IMR-90 (cell line): ENCODE results near the gene H6PD. TPM values are rescaled to one million over a fixed set of nuclear protein-coding genes. Genes with fewer than 3 reads are reported as not detected.
A peak's percentile ranks its signal among the peaks of the same experiment; 100 is the strongest.

ENCODE experiments used
- ATAC-seq: fragments of 200-7000 bp; cut with Tn5 transposase; 2 replicates; pipeline ENCODE4 v1.9.1; 2020; ENCODE audit warnings: low read depth, mild to moderate bottlenecking, moderate library complexity
- BruUV-seq: library from RNA; stranded (reverse); fragments of 400-500 nt; replicated peaks from 2 replicates; lab custom pipeline; 2021; lab: Mats Ljungman, UMichigan
- CTCF ChIA-PET: fragments of 300-600 bp; formaldehyde crosslinking; extraction: SDS; loops from one replicate; lab custom pipeline; 2021; ENCODE audit warnings: antibody characterized with exemption; lab: Yijun Ruan, JAX
- POLR2A ChIA-PET: fragments of 300-600 bp; sonication (Branson Sonifier 250); formaldehyde crosslinking; loops from one replicate; lab custom pipeline; 2022; ENCODE audit warnings: antibody characterized with exemption; ENCODE audit not compliant: unreplicated experiment; lab: Charles Lee
- DNase-seq: peaks from one replicate; pipeline ENCODE4 v3.0.0; 2013
- H2AFZ ChIP-seq: replicated peaks from 2 replicates; pipeline ENCODE3; 2013; ENCODE audit warnings: low read length, mild to moderate bottlenecking; ENCODE audit not compliant: poor library complexity
- H2AK5ac ChIP-seq: 2 replicates; pipeline ENCODE4 v1.6.1; 2013; ENCODE audit warnings: low read depth, low read length, inconsistent platforms
- H2AK9ac ChIP-seq: replicated peaks from 2 replicates; pipeline ENCODE3; 2013; ENCODE audit warnings: mild to moderate bottlenecking, low read depth, low read length, moderate library complexity; ENCODE audit not compliant: poor library complexity
- H2BK120ac ChIP-seq: 2 replicates; pipeline ENCODE4 v1.6.1; 2013; ENCODE audit warnings: low read depth, low read length, inconsistent platforms
- H2BK15ac ChIP-seq: 3 replicates; pipeline ENCODE4 v1.6.1; 2013; ENCODE audit warnings: low read depth, low read length, inconsistent platforms
- H2BK20ac ChIP-seq: 2 replicates; pipeline ENCODE4 v1.6.1; 2013; ENCODE audit warnings: low read depth, mild to moderate bottlenecking, inconsistent platforms, low read length, moderate library complexity
- H2BK5ac ChIP-seq: 2 replicates; pipeline ENCODE4 v1.6.1; 2013; ENCODE audit warnings: mild to moderate bottlenecking, low read depth, low read length, inconsistent platforms; ENCODE audit not compliant: poor library complexity, severe bottlenecking
- H3K14ac ChIP-seq: replicated peaks from 2 replicates; pipeline ENCODE4 v1.6.1; 2013; ENCODE audit warnings: low read depth, low read length, inconsistent platforms
- H3K18ac ChIP-seq: 2 replicates; pipeline ENCODE4 v1.6.1; 2013; ENCODE audit warnings: low read depth, low read length, control low read depth
- H3K23ac ChIP-seq: 2 replicates; pipeline ENCODE4 v1.6.1; 2013; ENCODE audit warnings: low read depth, low read length, inconsistent platforms
- H3K27ac ChIP-seq: 2 replicates; pipeline ENCODE4 v1.5.1; 2013; ENCODE audit warnings: mild to moderate bottlenecking, control low read depth, low read length; ENCODE audit not compliant: insufficient read depth
- H3K27me3 ChIP-seq: 2 replicates; pipeline ENCODE4 v1.6.1; 2013; ENCODE audit warnings: low read length; ENCODE audit not compliant: control insufficient read depth, insufficient read depth
- H3K36me3 ChIP-seq: 2 replicates; pipeline ENCODE4 v1.6.1; 2013; ENCODE audit warnings: low read length, mixed read lengths; ENCODE audit not compliant: control insufficient read depth, insufficient read depth
- H3K4ac ChIP-seq: 2 replicates; pipeline ENCODE4 v1.6.1; 2013; ENCODE audit warnings: low read depth, low read length, inconsistent platforms
- H3K4me1 ChIP-seq: 2 replicates; pipeline ENCODE4 v1.6.1; 2013; ENCODE audit warnings: low read length, mixed read lengths; ENCODE audit not compliant: control insufficient read depth, insufficient read depth
- H3K4me2 ChIP-seq: 2 replicates; pipeline ENCODE4 v1.6.1; 2013; ENCODE audit warnings: low read depth, mild to moderate bottlenecking, control low read depth, low read length, moderate library complexity
- H3K4me3 ChIP-seq: 2 replicates; pipeline ENCODE4 v1.5.1; 2013; ENCODE audit warnings: low read depth, mild to moderate bottlenecking, control low read depth, low read length, moderate library complexity; ENCODE audit not compliant: insufficient read depth
- H3K56ac ChIP-seq: 2 replicates; pipeline ENCODE4 v1.6.1; 2013; ENCODE audit warnings: low read length, inconsistent platforms; ENCODE audit not compliant: insufficient read depth; ENCODE audit errors: extremely low read depth
- H3K79me1 ChIP-seq, 2 experiments: 2 replicates each; pipeline ENCODE4 v1.6.1; 2013; ENCODE audit warnings: low read length in 2 of 2, inconsistent platforms in 1 of 2, low read depth in 1 of 2
- H3K9ac ChIP-seq: 2 replicates; pipeline ENCODE4 v1.6.1; 2013; ENCODE audit warnings: low read depth, low read length, control low read depth
- H3K9me1 ChIP-seq: 2 replicates; pipeline ENCODE4 v1.6.1; 2013; ENCODE audit warnings: low read length, inconsistent platforms; ENCODE audit not compliant: insufficient read depth
- H3K9me3 ChIP-seq: 2 replicates; pipeline ENCODE4 v1.6.1; 2013; ENCODE audit warnings: low read length; ENCODE audit not compliant: control insufficient read depth, insufficient read depth
- H4K20me1 ChIP-seq: 2 replicates; pipeline ENCODE4 v1.6.1; 2013; ENCODE audit warnings: low read length, inconsistent platforms; ENCODE audit not compliant: insufficient read depth
- H4K5ac ChIP-seq: 2 replicates; pipeline ENCODE4 v1.6.1; 2013; ENCODE audit warnings: mild to moderate bottlenecking, low read depth, low read length, control low read depth
- H4K8ac ChIP-seq, 2 experiments: 2 replicates each; pipeline ENCODE4 v1.6.1; 2013; ENCODE audit warnings: low read depth in 2 of 2, low read length in 2 of 2, control low read depth in 1 of 2, inconsistent platforms in 1 of 2
- H4K91ac ChIP-seq: 2 replicates; pipeline ENCODE4 v1.6.1; 2013; ENCODE audit warnings: low read depth, low read length, inconsistent platforms; ENCODE audit not compliant: insufficient read depth
- BHLHE40 ChIP-seq: fragments of 150-350 bp; IDR thresholded peaks from 2 replicates; pipeline ENCODE4 v1.6.1; 2016; ENCODE audit warnings: mild to moderate bottlenecking, low read depth, low read length
- CTCF ChIP-seq: conservative IDR thresholded peaks from 2 replicates; pipeline ENCODE4 v1.5.1; 2012; ENCODE audit warnings: mild to moderate bottlenecking, low read depth, low read length, improper control_type of control experiment
- FOS ChIP-seq: fragments of 150-350 bp; IDR thresholded peaks from 2 replicates; pipeline ENCODE4 v1.6.1; 2016; ENCODE audit warnings: low read depth, low read length
- MXI1 ChIP-seq: IDR thresholded peaks from 2 replicates; pipeline ENCODE4 v1.6.1; 2012; ENCODE audit warnings: low read depth, mild to moderate bottlenecking, low read length, moderate library complexity, borderline replicate concordance
- RAD21 ChIP-seq: IDR thresholded peaks from 2 replicates; pipeline ENCODE4 v1.6.1; 2012; ENCODE audit warnings: low read length, improper control_type of control experiment
- SMC3 ChIP-seq: fragments of 150-350 bp; IDR thresholded peaks from 2 replicates; pipeline ENCODE4 v1.6.1; 2016; ENCODE audit warnings: low read depth, mild to moderate bottlenecking, antibody characterized with exemption, low read length, moderate library complexity
- WGBS, 2 experiments: methylation state at CpG; one replicate each; pipeline versions ENCODE4 v1.1.5 to v1.1.7; 2013; ENCODE audit warnings: missing lambda C conversion rate in 2 of 2; ENCODE audit not compliant: insufficient read length in 1 of 2; ENCODE audit errors: extremely low coverage in 2 of 2; 5-methylcytosine and 5-hydroxymethylcytosine counted together
- dilution Hi-C: fragments of 300-500 bp; cut with HindIII; formaldehyde crosslinking; loops from one replicate; pipeline ENCODE4 v1.14.3; 2018; ENCODE audit warnings: low sequenced_read_pairs; ENCODE audit not compliant: unreplicated experiment
- in situ Hi-C: fragments of 300-500 bp; cut with MboI; formaldehyde crosslinking; loops from 3 replicates; pipeline ENCODE4 v1.14.3; 2019; ENCODE audit warnings: low sequenced_read_pairs, inconsistent platforms, mixed read lengths
- intact Hi-C: fragments of 100-400 bp; cut with micrococcal nuclease; formaldehyde crosslinking; loops from 2 replicates; pipeline ENCODE4 v1.10.0; 2022
- polyA plus RNA-seq, 3 experiments: library from polyadenylated mRNA; depleted of rRNA; stranded (reverse); fragments of >200 nt; gene quantifications; 2 replicates each; pipeline ENCODE4 v1.2.3, GENCODE V29; 2012; ENCODE audit warnings: low replicate concordance in 1 of 3
- total RNA-seq: library from RNA; depleted of rRNA; stranded (reverse); fragments of >200 nt; gene quantifications from 2 replicates; pipeline ENCODE4 v1.2.3, GENCODE V29; 2012

H6PD gene
- total and polyA plus RNA-seq, 2 of the 4 experiments (the other 2 are of a cell fraction), result 9.3 to 22.1 TPM

GRCh38 chr1:9249534-9250410 is 15.2 kb downstream of the H6PD start:
- H2AK9ac ChIP-seq, result no peak overlapping the region
- H3K9ac ChIP-seq, result no peak overlapping the region
- H2AFZ ChIP-seq, result peak overlapping the region; percentile 16
- dilution Hi-C loops, result no loop called here
- no peaks in the 10 kb centered on the region for H3K27me3 ChIP-seq
- BruUV-seq, result no TSS peak
- no peak overlapping the region for H3K4me2 ChIP-seq
- H3K4me3 ChIP-seq, result no peak overlapping the region
- POLR2A ChIA-PET, result interaction anchor here (0.5 kb wide), 1 partner anchor 48 kb away, joined by 3 read pairs; no protein-coding TSS in a partner anchor
- in situ Hi-C loops, result no loop called here
- peak; percentile 44 for DNase-seq
- peaks cover 2% of the 10 kb centered on the region; the same call in 1 of the 2 replicates for H3K9me1 ChIP-seq
- peaks cover 17% of the 10 kb centered on the region; the same call in 1 of the 2 replicates for H3K36me3 ChIP-seq
- intact Hi-C loops, result loop anchor here (1.0 kb wide), 1 partner anchor 139 kb away; no protein-coding TSS in a partner anchor
- ATAC-seq, result peak; percentile 83
- no peak overlapping the region for H2BK15ac ChIP-seq
- CTCF ChIA-PET, result interaction anchor here (0.6 to 1.1 kb wide), 5 partner anchors 11 to 653 kb away, joined by 3 to 7 read pairs (median 3); partner anchors contain the start of gene H6PD
- H3K23ac ChIP-seq, result no peak overlapping the region
- peaks cover 0 to 4% of the 10 kb centered on the region in 2 experiments; a peak in 3 of 4 replicates for H3K79me1 ChIP-seq
- H3K14ac ChIP-seq, result no peak overlapping the region
- H3K18ac ChIP-seq, result no peak overlapping the region
- peaks cover 6% of the 10 kb centered on the region; the same call in 1 of the 2 replicates for H4K20me1 ChIP-seq
- no peak overlapping the region for H3K4ac ChIP-seq
- H2BK5ac ChIP-seq, result no peak overlapping the region
- H4K91ac ChIP-seq, result no peak overlapping the region
- H3K56ac ChIP-seq, result no peak overlapping the region
- no peak overlapping the region for H4K5ac ChIP-seq
- H3K4me1 ChIP-seq, result peaks cover 10% of the 10 kb centered on the region; the same call in 1 of the 2 replicates
- no peak overlapping the region for H2BK120ac ChIP-seq
- H3K9me3 ChIP-seq, result no peaks in the 10 kb centered on the region
- no peak overlapping the region for H4K8ac ChIP-seq
- TF ChIP-seq RAD21 (peak; percentile 78), BHLHE40 (no peak), MXI1 (no peak), FOS (no peak), SMC3 (peak; percentile 73), CTCF (peak; percentile 69)
- 80% methylated on average over 12 of the region's 17 CpGs; no CpG with 5 or more reads in 1 of the 2 experiments for WGBS, 2 experiments
- H3K27ac ChIP-seq, result no peak overlapping the region
- H2BK20ac ChIP-seq, result no peak overlapping the region
- H2AK5ac ChIP-seq, result no peak overlapping the region
